Activated naive CD8-positive, alpha-beta T cell treated with anti-CD3 and anti-CD28 coated beads, Interleukin-2, amount 10 ng/mL, durations not matched to agents 7 days and 5 days (primary cell): ENCODE results near the gene VSTM2L. TPM values are rescaled to one million over a fixed set of nuclear protein-coding genes. Genes with fewer than 3 reads are reported as not detected.

ENCODE experiments used
- ATAC-seq: fragments of 150-1000 bp; cut with Tn5 transposase; one replicate; pipeline ENCODE4 v1.10.0; 2021; ENCODE audit warnings: low read depth, moderate library complexity
- POLR2A ChIA-PET: fragments of 350-600 bp; sonication (Branson Sonifier 250); formaldehyde crosslinking; loops from one replicate; lab custom pipeline; 2021; ENCODE audit warnings: antibody characterized with exemption; lab: Charles Lee
- DNase-seq: peaks from one replicate; pipeline ENCODE4 v3.0.0; 2021
- H3K27ac Mint-ChIP-seq: one replicate; pipeline ENCODE4 v1.8.0; 2022; ENCODE audit warnings: mild to moderate bottlenecking, mixed read lengths
- H3K27me3 Mint-ChIP-seq: one replicate; pipeline ENCODE4 v1.8.0; 2022; ENCODE audit warnings: mild to moderate bottlenecking, moderate library complexity, mixed read lengths
- H3K36me3 Mint-ChIP-seq: one replicate; pipeline ENCODE4 v1.8.0; 2021; ENCODE audit warnings: mild to moderate bottlenecking, mixed read lengths
- H3K4me1 Mint-ChIP-seq: one replicate; pipeline ENCODE4 v1.8.0; 2021; ENCODE audit warnings: mixed read lengths
- H3K4me3 Mint-ChIP-seq: one replicate; pipeline ENCODE4 v1.8.0; 2022; ENCODE audit warnings: mild to moderate bottlenecking, moderate library complexity, mixed read lengths
- H3K9me3 Mint-ChIP-seq: one replicate; pipeline ENCODE4 v1.8.0; 2021; ENCODE audit warnings: mixed read lengths
- total RNA-seq, 2 experiments: library from RNA; stranded (reverse); gene quantifications; one replicate each; pipeline ENCODE4 v1.2.3, GENCODE V29; 2021

VSTM2L gene
- total RNA-seq, 2 experiments from 2014 or later = not detected

DNA sequence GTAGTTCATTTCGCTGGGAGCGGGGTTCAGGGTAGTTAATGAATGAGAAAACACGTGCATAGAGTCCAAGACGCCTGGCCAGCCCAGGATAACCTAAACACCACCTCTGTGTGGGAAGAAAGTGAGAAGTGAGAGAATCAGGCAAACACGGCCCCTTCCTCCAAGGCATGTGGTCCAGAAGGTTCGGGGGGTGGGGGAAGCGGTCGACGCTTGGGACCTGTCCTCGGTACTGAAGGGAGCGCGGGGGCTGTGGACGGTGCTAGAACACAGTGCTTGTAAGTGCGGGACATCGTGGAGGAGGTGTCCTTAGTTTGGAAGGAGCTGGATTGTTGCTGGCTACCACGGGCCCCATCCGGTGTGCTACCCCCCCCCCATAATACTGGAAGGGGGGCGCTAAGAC lies 1.7 kb upstream of the VSTM2L start:
- POLR2A ChIA-PET = no interaction called here
- H3K9me3 Mint-ChIP-seq = no peaks in the 10 kb centered on the region
- no peak overlapping the region for H3K27ac Mint-ChIP-seq
- no peaks in the 10 kb centered on the region for H3K36me3 Mint-ChIP-seq
- peaks cover 46% of the 10 kb centered on the region for H3K27me3 Mint-ChIP-seq
- H3K4me3 Mint-ChIP-seq = no peak overlapping the region
- ATAC-seq (no peak), DNase-seq (no peak)
- H3K4me1 Mint-ChIP-seq = peaks cover 8% of the 10 kb centered on the region

DNA sequence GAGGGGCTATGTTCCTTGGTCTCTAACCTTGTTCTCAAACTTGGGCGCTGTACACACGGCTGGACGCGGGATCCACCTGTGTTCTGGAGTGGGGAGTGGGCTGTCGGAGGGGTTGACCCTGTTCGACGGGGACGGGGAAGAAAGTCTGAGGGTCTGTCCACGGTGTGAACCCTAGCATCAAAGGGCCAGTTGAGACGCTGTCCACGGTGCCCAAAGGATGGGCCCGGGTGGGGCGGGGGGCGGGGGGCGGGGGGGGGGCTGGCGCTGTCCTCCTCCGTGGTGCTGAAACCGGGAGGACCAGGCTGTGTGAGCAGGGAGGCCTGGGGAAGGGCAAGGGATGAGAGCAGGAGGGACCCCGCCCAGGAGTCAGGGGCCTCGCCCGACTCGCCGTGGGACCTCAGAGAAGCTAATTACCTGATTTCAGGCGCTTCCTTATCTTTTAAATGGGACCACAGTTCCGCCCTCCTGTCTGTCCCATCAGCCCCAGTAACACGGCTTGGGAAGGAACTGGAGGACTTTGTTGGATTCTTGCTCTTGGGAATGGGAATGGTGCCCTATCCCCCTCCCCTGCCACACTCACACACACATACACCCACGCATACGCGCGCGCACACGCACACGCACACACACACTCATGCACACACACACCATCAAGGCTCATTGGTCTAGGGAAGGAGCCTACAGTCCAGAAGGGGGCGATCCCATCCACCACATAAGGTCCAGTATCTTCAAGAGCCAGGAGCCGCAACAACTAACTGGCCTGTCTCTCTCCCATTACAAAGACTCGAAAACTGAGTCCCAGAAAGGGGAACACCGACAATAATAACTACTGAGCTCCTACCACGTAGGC lies 1.0 kb upstream of the VSTM2L start:
- POLR2A ChIA-PET = no interaction called here
- Mint-ChIP-seq H3K9me3 (no peaks in the 10 kb centered on the region), H3K36me3 (no peaks in the 10 kb centered on the region), H3K4me3 (no peak overlapping the region), H3K27me3 (peaks cover 51% of the 10 kb centered on the region), H3K27ac (no peak overlapping the region), H3K4me1 (peaks cover 8% of the 10 kb centered on the region)
- ATAC-seq (no peak), DNase-seq (no peak)

DNA sequence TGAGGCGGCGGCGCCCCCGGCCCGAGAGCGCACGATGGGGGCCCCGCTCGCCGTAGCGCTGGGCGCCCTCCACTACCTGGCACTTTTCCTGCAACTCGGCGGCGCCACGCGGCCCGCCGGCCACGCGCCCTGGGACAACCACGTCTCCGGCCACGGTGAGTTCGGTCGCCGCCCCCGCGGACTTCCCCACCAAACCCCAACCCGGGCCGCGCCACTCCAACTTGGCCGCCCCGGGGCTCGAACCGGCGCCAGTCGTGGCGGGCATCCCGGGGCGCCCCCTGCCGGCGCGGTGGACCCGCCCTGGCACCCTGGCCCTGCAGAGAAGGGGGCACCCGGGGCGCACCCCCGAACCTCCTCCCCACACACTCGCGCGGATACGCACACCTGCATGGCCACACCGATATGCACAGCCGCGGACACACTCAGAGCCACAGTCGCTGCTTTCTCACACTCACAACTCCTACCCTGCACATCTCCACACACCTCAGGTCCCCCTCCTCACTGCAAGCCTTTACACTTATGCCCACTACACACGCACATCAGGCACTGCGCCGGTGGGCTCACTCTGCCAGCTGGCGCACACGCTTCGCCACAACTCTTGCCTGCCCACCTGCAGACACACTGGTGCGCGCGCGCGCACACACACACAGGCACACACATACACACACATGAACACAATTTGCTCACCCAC lies 535 bp downstream of the VSTM2L start:
- H3K27ac Mint-ChIP-seq = no peak overlapping the region
- H3K4me3 Mint-ChIP-seq = peak overlapping the region; percentile 62
- ATAC-seq = no peak
- peaks cover 59% of the 10 kb centered on the region for H3K27me3 Mint-ChIP-seq
- peaks cover 8% of the 10 kb centered on the region for H3K4me1 Mint-ChIP-seq
- POLR2A ChIA-PET = no interaction called here
- H3K9me3 Mint-ChIP-seq = no peaks in the 10 kb centered on the region
- no peak for DNase-seq
- no peaks in the 10 kb centered on the region for H3K36me3 Mint-ChIP-seq

DNA sequence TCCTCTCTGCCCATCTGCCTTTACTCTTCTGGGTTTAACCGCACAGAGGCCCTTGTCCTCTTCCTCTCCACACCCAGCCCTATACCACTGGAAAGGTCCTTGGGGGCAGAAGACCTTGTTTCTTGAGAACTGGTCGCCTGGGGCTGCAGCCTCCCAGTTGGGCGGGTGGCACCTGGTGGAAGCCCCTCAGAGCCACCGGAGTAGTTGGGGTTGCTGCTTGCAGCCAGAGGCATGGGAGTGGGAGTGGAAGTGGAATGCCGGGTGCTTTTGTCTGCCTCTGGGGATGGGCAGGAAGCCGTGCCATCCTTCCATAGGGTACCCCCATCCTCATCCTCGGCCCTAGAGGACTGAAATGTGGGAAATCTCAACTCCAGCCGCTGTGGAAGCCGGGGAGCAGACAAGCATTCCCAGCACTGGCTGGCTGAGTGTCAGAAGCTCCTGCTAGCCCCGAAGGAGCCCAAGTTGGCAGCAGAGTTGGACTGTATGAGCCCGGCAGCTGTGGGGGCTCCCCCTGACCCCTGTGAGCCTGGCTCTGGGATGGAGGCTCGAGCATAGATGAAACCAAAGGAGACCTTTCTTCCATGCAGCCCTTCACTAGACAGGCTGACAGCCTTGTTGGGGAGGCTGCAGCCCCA lies 1.2 kb downstream of the VSTM2L start:
- Mint-ChIP-seq H3K4me3 (peak overlapping the region; percentile 62), H3K36me3 (no peaks in the 10 kb centered on the region), H3K27me3 (peaks cover 62% of the 10 kb centered on the region), H3K27ac (no peak overlapping the region), H3K4me1 (peaks cover 8% of the 10 kb centered on the region), H3K9me3 (no peaks in the 10 kb centered on the region)
- POLR2A ChIA-PET = no interaction called here
- no peak for ATAC-seq
- no peak for DNase-seq

DNA sequence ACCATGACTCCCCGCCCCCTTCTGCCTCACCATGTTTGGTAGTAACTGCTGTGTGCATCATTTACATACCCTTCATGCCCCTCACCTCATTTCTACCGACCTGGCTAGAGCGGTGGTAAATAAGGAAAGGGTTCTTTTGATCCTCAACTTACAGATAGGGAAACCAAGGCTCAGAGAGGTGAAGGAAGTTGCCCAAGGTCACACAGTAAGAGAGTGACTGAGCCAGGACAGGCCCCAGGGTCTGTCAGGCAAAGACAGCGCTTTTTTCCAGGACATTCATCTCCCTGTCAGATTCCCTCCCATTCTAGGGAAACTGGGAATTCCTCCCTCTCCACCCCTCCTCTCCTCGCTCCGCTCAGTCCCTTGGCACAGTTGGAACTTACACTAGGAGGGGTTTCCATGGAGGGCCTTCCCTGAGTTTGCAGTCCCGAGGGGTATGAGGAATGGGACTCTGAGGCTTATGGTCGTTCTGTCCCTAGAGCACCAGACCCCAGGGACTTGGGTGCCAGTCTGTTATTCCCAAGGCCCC lies 2.0 kb downstream of the VSTM2L start:
- Mint-ChIP-seq H3K4me3 (no peak overlapping the region), H3K27ac (no peak overlapping the region), H3K4me1 (peaks cover 8% of the 10 kb centered on the region), H3K36me3 (no peaks in the 10 kb centered on the region), H3K27me3 (peaks cover 61% of the 10 kb centered on the region), H3K9me3 (no peaks in the 10 kb centered on the region)
- POLR2A ChIA-PET = no interaction called here
- no peak for DNase-seq
- ATAC-seq = no peak

DNA sequence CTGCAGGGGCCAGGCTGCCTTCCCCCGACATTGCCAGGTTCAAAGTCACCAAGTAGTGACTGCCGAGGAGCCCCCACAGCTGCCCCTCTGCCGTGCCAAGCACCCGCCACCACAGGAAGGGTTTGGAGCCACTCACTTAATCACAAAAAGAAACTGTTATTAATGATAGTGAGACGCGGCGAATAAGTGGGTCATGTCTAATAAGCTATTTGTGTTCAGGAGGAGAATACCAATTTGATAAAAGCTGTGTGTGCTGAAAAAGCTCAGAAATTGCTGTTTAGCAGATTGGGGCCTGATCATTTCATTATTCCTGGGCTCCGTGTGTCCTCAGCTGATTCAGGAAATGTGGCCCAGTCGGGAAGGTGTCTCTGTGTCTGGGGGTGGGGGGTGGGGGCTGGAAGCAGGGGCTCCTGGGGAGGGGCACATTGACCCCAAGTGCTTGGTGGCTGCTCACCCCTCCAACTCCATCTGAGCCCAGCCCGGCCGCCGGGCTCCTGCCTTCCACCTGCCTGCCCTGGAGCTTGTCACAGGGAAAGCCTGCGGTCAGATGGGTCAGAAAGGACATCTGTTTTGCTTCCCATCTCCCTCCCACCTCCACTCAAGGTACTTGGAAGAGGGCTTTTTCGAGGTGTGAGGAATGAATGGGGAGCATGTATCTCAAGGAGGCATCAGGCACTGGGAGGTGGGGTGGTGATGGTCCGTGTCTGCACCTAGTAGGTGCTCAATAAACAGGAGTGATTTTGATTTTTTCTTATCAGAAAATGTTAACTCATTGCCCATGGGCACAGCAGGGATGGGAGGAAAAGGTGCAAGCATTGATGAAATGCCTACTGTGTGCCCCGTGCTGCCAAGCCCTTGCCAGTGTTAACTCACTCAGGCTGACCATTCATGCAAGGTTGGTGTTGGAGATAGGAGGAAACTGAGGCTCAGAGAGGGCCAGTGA lies 3.0 kb downstream of the VSTM2L start:
- H3K4me3 Mint-ChIP-seq = no peak overlapping the region
- no peaks in the 10 kb centered on the region for H3K9me3 Mint-ChIP-seq
- ATAC-seq (no peak), DNase-seq (no peak)
- peaks cover 54% of the 10 kb centered on the region for H3K27me3 Mint-ChIP-seq
- no peak overlapping the region for H3K27ac Mint-ChIP-seq
- POLR2A ChIA-PET = no interaction called here
- peaks cover 8% of the 10 kb centered on the region for H3K4me1 Mint-ChIP-seq
- no peaks in the 10 kb centered on the region for H3K36me3 Mint-ChIP-seq

DNA sequence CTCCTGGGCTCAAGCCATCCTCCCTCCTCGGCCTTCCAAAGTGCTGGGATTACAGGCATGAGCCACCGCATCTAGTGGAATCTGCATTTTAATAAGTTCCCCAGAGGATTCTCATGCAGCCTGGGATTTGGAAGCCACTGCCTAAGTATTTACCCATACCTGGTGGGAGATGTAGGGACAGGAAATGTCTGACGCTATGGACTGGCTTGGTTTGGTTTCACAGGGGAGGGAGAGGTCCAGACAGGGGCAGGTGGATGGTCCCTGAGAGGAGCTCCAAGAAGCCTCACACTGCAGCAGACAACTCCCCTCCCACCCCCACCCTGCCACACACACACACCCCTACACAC lies 4.4 kb downstream of the VSTM2L start:
- Mint-ChIP-seq H3K9me3 (no peaks in the 10 kb centered on the region), H3K27me3 (peaks cover 51% of the 10 kb centered on the region), H3K36me3 (no peaks in the 10 kb centered on the region), H3K4me3 (no peak overlapping the region), H3K27ac (no peak overlapping the region), H3K4me1 (peaks cover 6% of the 10 kb centered on the region)
- DNase-seq (no peak), ATAC-seq (no peak)
- POLR2A ChIA-PET = no interaction called here

DNA sequence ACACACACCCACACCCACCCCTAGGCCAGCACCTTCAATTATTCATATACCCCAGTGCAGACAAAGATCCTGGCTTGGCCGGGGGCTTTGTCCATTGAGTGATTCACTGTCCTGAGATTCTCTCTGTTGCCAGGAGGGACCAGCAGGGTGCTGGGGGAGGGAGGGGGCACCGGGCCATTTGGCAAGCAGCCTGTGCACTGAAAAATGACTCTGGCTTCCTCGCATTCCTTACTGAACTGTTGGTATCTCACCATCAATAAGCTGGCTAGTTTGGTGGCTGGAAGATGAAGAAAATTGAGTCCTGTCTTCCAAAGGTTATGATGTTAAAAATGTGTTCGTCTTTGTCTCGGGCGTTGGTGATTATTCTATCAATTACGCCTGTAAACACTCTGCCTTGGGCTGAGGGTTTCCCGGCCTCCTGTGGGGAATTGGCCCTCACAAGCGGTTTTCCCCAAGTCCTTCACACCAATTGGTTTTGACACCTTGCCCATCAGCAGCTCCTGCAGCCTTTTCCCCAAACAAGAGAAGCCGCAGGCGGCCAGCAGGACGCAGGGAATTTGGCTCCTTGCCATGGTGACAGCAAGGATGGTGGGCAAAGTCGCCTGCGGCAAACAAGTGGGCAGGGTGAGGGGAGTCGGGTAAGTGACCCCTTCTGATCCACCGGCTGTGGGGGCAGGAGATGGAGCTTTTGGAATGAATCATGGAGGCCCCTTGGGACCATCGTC lies 4.9 kb downstream of the VSTM2L start:
- Mint-ChIP-seq H3K36me3 (no peaks in the 10 kb centered on the region), H3K4me1 (peaks cover 9% of the 10 kb centered on the region), H3K27me3 (peaks cover 53% of the 10 kb centered on the region), H3K27ac (no peak overlapping the region), H3K4me3 (no peak overlapping the region), H3K9me3 (no peaks in the 10 kb centered on the region)
- ATAC-seq (no peak), DNase-seq (no peak)
- POLR2A ChIA-PET = no interaction called here

DNA sequence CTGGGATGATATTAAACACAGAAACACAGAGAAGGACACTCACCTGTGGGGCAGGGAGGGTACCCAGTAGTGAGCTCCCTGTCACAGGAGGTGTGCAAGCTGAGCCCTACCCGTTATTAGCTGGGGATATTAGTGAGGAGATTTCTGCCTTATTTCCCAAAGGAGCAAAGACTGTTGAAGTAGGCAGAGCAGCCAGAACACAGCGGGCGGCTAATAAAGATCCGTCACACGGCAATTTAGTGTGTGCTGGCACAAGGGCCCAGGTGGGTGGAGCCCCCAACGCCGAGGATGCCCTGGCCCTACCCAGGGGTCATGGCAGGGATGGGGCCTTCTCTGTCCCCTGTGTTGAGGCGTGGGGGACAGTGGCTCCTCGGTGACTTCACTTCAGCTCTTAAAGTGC lies 8.3 kb downstream of the VSTM2L start:
- ATAC-seq (no peak), DNase-seq (no peak)
- Mint-ChIP-seq H3K4me3 (no peak overlapping the region), H3K9me3 (no peaks in the 10 kb centered on the region), H3K27ac (no peak overlapping the region), H3K27me3 (peaks cover 51% of the 10 kb centered on the region), H3K4me1 (peaks cover 14% of the 10 kb centered on the region), H3K36me3 (no peaks in the 10 kb centered on the region)
- POLR2A ChIA-PET = no interaction called here

DNA sequence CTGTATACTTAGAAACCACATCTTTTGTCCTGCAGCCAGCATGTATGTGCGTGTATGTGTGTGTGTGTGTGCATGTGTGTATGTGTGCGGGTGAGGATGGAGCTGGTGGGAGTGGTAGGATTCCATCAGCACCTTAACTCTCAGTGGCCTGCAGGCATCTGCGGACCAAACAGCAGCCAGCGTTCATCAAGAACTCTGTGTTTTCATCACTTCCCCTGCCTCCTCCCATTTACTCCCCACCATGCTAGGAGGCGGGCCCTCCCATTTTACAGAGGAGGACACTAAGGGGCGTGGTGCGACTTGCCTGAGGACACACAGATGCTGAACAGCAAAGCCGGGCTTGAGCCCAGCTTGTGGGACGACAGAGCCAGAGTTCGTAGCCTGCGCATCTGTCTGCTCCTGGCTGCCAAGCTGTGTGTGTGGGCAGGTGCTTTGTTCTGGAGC lies 8.9 kb downstream of the VSTM2L start:
- Mint-ChIP-seq H3K36me3 (no peaks in the 10 kb centered on the region), H3K27me3 (peaks cover 52% of the 10 kb centered on the region), H3K4me3 (no peak overlapping the region), H3K4me1 (peaks cover 14% of the 10 kb centered on the region), H3K9me3 (no peaks in the 10 kb centered on the region), H3K27ac (no peak overlapping the region)
- no peak for DNase-seq
- POLR2A ChIA-PET = no interaction called here
- ATAC-seq = no peak

DNA sequence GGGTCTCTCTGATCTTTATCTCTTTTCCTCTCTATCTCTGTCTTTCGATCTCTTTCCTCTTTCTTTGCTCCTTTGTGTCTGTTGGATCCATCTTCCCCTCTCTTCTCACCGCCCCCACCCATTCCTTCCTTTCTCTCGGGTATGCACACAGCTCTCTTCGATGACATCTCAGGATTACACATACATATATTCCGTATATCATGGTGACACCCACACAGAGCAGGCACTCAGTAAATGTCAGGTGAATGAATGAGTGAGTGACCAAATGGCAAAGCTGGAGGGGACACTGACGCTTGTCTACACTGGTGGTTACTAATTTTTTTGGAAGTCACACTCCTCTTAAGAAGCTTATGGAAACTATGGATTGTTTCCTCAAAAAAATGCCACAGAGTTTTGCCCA lies 9.9 kb downstream of the VSTM2L start:
- ATAC-seq (no peak), DNase-seq (no peak)
- Mint-ChIP-seq H3K9me3 (no peaks in the 10 kb centered on the region), H3K4me1 (peaks cover 19% of the 10 kb centered on the region), H3K27me3 (peaks cover 54% of the 10 kb centered on the region), H3K27ac (no peak overlapping the region), H3K4me3 (no peak overlapping the region), H3K36me3 (no peaks in the 10 kb centered on the region)
- POLR2A ChIA-PET = interaction anchor here (0.6 kb wide), 1 partner anchor 156 kb away, joined by 4 read pairs; no protein-coding TSS in a partner anchor
